Nasal cavity respiratory epithelium epithelial cell of viscerocranial mucosa (primary cell): ENCODE results near the gene PCDHGB6. TPM values are rescaled to one million over a fixed set of nuclear protein-coding genes. Genes with fewer than 3 reads are reported as not detected.

Experiments used
- total RNA-seq: library from RNA; depleted of rRNA; stranded (reverse); fragments of >200 nt; gene quantifications from 2 replicates; pipeline ENCODE4 v1.2.3, GENCODE V29; 2014

PCDHGB6 gene
- total RNA-seq, 1 donor from 2014 or later, result 4.0 TPM

Other genes with a start within 250 kb of the PCDHGB6 start
- 0.07 TPM in 1 of 2 replicates, not detected in the other for gene PCDHB7, start 235.4 kb upstream of the PCDHGB6 start, total RNA-seq
- gene PCDHB8, start 230.2 kb upstream of the PCDHGB6 start, total RNA-seq, result 0.57 TPM in 1 of 2 replicates, not detected in the other
- 0.07 TPM in 1 of 2 replicates, not detected in the other for gene PCDHB16, start 225.6 kb upstream of the PCDHGB6 start, total RNA-seq
- under 0.01 and 0.14 TPM in 2 replicates for gene PCDHB9, start 220.9 kb upstream of the PCDHGB6 start, total RNA-seq
- under 0.01 and 0.57 TPM in 2 replicates for gene PCDHB10, start 215.7 kb upstream of the PCDHGB6 start, total RNA-seq
- gene PCDHB11, start 208.4 kb upstream of the PCDHGB6 start, total RNA-seq, result 0.34 and 0.85 TPM in 2 replicates
- gene PCDHB12, start 199.3 kb upstream of the PCDHGB6 start, total RNA-seq, result under 0.01 and 0.28 TPM in 2 replicates
- under 0.01 and 0.64 TPM in 2 replicates for gene PCDHB13, start 194.1 kb upstream of the PCDHGB6 start, total RNA-seq
- gene PCDHB14, start 184.7 kb upstream of the PCDHGB6 start, total RNA-seq, result 0.34 and 1.7 TPM in 2 replicates
- gene PCDHB15, start 162.6 kb upstream of the PCDHGB6 start, total RNA-seq, result 0.34 and 0.50 TPM in 2 replicates
- 0.14 TPM in 1 of 2 replicates, not detected in the other for gene SLC25A2, start 104.0 kb upstream of the PCDHGB6 start, total RNA-seq
- 84.6 and 94.3 TPM in 2 replicates for gene TAF7, start 87.2 kb upstream of the PCDHGB6 start, total RNA-seq
- under 0.01 and 0.43 TPM in 2 replicates for gene PCDHGA1, start 77.5 kb upstream of the PCDHGB6 start, total RNA-seq
- gene PCDHGA2, start 69.3 kb upstream of the PCDHGB6 start, total RNA-seq, result 0.34 and 1.00 TPM in 2 replicates
- under 0.01 and 0.36 TPM in 2 replicates for gene PCDHGA3, start 64.2 kb upstream of the PCDHGB6 start, total RNA-seq
- 0.34 and 1.6 TPM in 2 replicates for gene PCDHGB1, start 57.9 kb upstream of the PCDHGB6 start, total RNA-seq
- gene PCDHGA4, start 53.0 kb upstream of the PCDHGB6 start, total RNA-seq, result under 0.01 and 1.8 TPM in 2 replicates
- under 0.01 and 1.7 TPM in 2 replicates for gene PCDHGB2, start 48.0 kb upstream of the PCDHGB6 start, total RNA-seq
- gene PCDHGA5, start 43.9 kb upstream of the PCDHGB6 start, total RNA-seq, result under 0.01 and 0.64 TPM in 2 replicates
- 0.34 and 2.1 TPM in 2 replicates for gene PCDHGB3, start 37.8 kb upstream of the PCDHGB6 start, total RNA-seq
- under 0.01 and 1.1 TPM in 2 replicates for gene PCDHGA6, start 34.1 kb upstream of the PCDHGB6 start, total RNA-seq
- under 0.01 and 1.8 TPM in 2 replicates for gene PCDHGA7, start 25.3 kb upstream of the PCDHGB6 start, total RNA-seq
- 3.1 and 8.0 TPM in 2 replicates for gene PCDHGB4, start 20.3 kb upstream of the PCDHGB6 start, total RNA-seq
- gene PCDHGA8, start 15.4 kb upstream of the PCDHGB6 start, total RNA-seq, result 0.34 and 1.3 TPM in 2 replicates
- gene PCDHGB5, start 10.1 kb upstream of the PCDHGB6 start, total RNA-seq, result 4.8 and 14.0 TPM in 2 replicates
- 0.34 and 3.8 TPM in 2 replicates for gene PCDHGA9, start 5.2 kb upstream of the PCDHGB6 start, total RNA-seq
- 1.7 and 7.5 TPM in 2 replicates for gene PCDHGA10, start 5.0 kb downstream of the PCDHGB6 start, total RNA-seq
- gene PCDHGB7, start 9.7 kb downstream of the PCDHGB6 start, total RNA-seq, result 1.4 and 9.3 TPM in 2 replicates
- 2.1 and 5.3 TPM in 2 replicates for gene PCDHGA11, start 13.0 kb downstream of the PCDHGB6 start, total RNA-seq
- 0.68 and 2.2 TPM in 2 replicates for gene PCDHGA12, start 22.5 kb downstream of the PCDHGB6 start, total RNA-seq
- 17.1 and 38.5 TPM in 2 replicates for gene PCDHGC3, start 67.9 kb downstream of the PCDHGB6 start, total RNA-seq
- gene PCDHGC4, start 77.0 kb downstream of the PCDHGB6 start, total RNA-seq, result 0.34 and 1.2 TPM in 2 replicates
- 0.34 and 1.1 TPM in 2 replicates for gene PCDHGC5, start 81.1 kb downstream of the PCDHGB6 start, total RNA-seq
- gene DIAPH1, start 211.0 kb downstream of the PCDHGB6 start, total RNA-seq, result 58.1 and 114 TPM in 2 replicates
- gene HDAC3, start 228.8 kb downstream of the PCDHGB6 start, total RNA-seq, result 48.0 and 64.6 TPM in 2 replicates
- gene RELL2, start 229.0 kb downstream of the PCDHGB6 start, total RNA-seq, result 12.7 and 16.1 TPM in 2 replicates
- 11.3 and 14.8 TPM in 2 replicates for gene FCHSD1, start 243.4 kb downstream of the PCDHGB6 start, total RNA-seq